HepG2 (cell line): ENCODE results near the gene ABCG4. TPM values are rescaled to one million over a fixed set of nuclear protein-coding genes. Genes with fewer than 3 reads are reported as not detected.

Experiments used
- ATAC-seq: fragments of 200-7000 bp; cut with Tn5 transposase; 3 replicates; pipeline ENCODE4 v1.9.1; 2020; ENCODE audit warnings: mild to moderate bottlenecking, moderate library complexity
- BruUV-seq: library from RNA; stranded (reverse); fragments of 400-500 nt; replicated peaks from 2 replicates; lab custom pipeline; 2021; lab: Mats Ljungman, UMichigan
- CTCF ChIA-PET: fragments of 300-600 bp; formaldehyde crosslinking; extraction: SDS; loops from one replicate; lab custom pipeline; 2021; ENCODE audit warnings: low total read pairs, inconsistent platforms, low intra/inter-chr PET ratio; lab: Yijun Ruan, JAX
- POLR2A ChIA-PET: fragments of 350-600 bp; sonication (Branson Sonifier 250); formaldehyde crosslinking; loops from one replicate; lab custom pipeline; 2020; ENCODE audit warnings: antibody characterized with exemption, inconsistent platforms; lab: Yijun Ruan, JAX
- DNase-seq: peaks from one replicate; pipeline ENCODE4 v3.0.0-alpha.2; 2015; ENCODE audit warnings: low spot score
- FAIRE-seq: peaks from 3 replicates; lab custom pipeline; 2011; peaks lifted over from hg19 to GRCh38; lab: Jason Lieb, UNC
- H2AFZ ChIP-seq: one replicate; pipeline ENCODE4 v1.6.1; 2011; ENCODE audit warnings: low read length, inconsistent platforms
- H3K27ac ChIP-seq: fragments of 300-600 bp; 3 replicates; pipeline ENCODE4 v1.8.0; 2011; ENCODE audit warnings: mixed run types, mild to moderate bottlenecking, mixed read lengths, low read length, inconsistent platforms; ENCODE audit not compliant: insufficient read depth; ENCODE audit errors: extremely low read length
- H3K27me3 ChIP-seq, 2 experiments: fragments of 200-600 bp in 1 of 2; 2 replicates in 1 of 2; 3 replicates in 1 of 2; pipeline versions ENCODE4 v1.6.0 to v1.8.0; 2011; ENCODE audit warnings: low read length in 2 of 2, mild to moderate bottlenecking in 2 of 2, moderate library complexity in 2 of 2, inconsistent platforms in 1 of 2; ENCODE audit not compliant: insufficient read depth in 2 of 2, control insufficient read depth in 1 of 2
- H3K36me3 ChIP-seq, 2 experiments: fragments of 200-600 bp in 1 of 2; replicated peaks in 1 of 2; 2 replicates in 1 of 2; 3 replicates in 1 of 2; pipeline versions ENCODE4 v1.5.1 to v1.8.0; 2011; ENCODE audit warnings: low read length in 2 of 2, inconsistent platforms in 1 of 2; ENCODE audit not compliant: insufficient read depth in 2 of 2, control insufficient read depth in 1 of 2
- H3K4me1 ChIP-seq: 2 replicates; pipeline ENCODE4 v1.5.1; 2012; ENCODE audit warnings: low read length, inconsistent platforms; ENCODE audit not compliant: insufficient read depth
- H3K4me2 ChIP-seq: 2 replicates; pipeline ENCODE4 v1.6.0; 2011; ENCODE audit warnings: low read depth, low read length, inconsistent platforms
- H3K4me3 ChIP-seq, 3 experiments: fragments of 200-600 bp in 1 of 3; sonication (generic), shearing (Covaris generic) in 1 of 3; replicated peaks in 1 of 3; 2 replicates each; pipeline ENCODE4 v1.5.1; 2011 to 2016; ENCODE audit warnings: low read length in 3 of 3, inconsistent platforms in 2 of 3, low read depth in 2 of 3, mild to moderate bottlenecking in 2 of 3, control low read depth in 1 of 3, mixed read lengths in 1 of 3; ENCODE audit not compliant: insufficient read depth in 1 of 3
- H3K79me2 ChIP-seq: one replicate; pipeline ENCODE4 v1.6.1; 2011; ENCODE audit warnings: low read length, inconsistent platforms; ENCODE audit not compliant: insufficient read depth
- H3K9ac ChIP-seq: 2 replicates; pipeline ENCODE4 v1.6.0; 2011; ENCODE audit warnings: mild to moderate bottlenecking, low read depth, low read length, inconsistent platforms; ENCODE audit not compliant: insufficient read depth
- H3K9me3 ChIP-seq: 2 replicates; pipeline ENCODE4 v1.5.1; 2012; ENCODE audit warnings: mild to moderate bottlenecking, low read length
- H4K20me1 ChIP-seq: 2 replicates; pipeline ENCODE4 v1.6.0; 2011; ENCODE audit warnings: inconsistent platforms, mild to moderate bottlenecking, low read length, moderate library complexity; ENCODE audit not compliant: insufficient read depth
- CENPX ChIP-seq: sonication (generic); formaldehyde crosslinking; IDR thresholded peaks from 2 replicates; pipeline ENCODE4 v1.9.0; 2021; ENCODE audit warnings: mild to moderate bottlenecking, missing genetic modification reagents, moderate library complexity
- EP300 ChIP-seq, 3 experiments: sonication (generic) in 1 of 3; formaldehyde crosslinking in 1 of 3; IDR thresholded peaks; 2 replicates each; pipeline versions ENCODE4 v1.5.1 to v1.6.1; 2011 to 2020; ENCODE audit warnings: low read depth in 2 of 3, low read length in 2 of 3, borderline replicate concordance in 1 of 3, improper control_type of control experiment in 1 of 3, mild to moderate bottlenecking in 1 of 3, missing genetic modification reagents in 1 of 3, moderate library complexity in 1 of 3
- HOXA7 ChIP-seq: sonication (generic); formaldehyde crosslinking; IDR thresholded peaks from 2 replicates; pipeline ENCODE4 v1.8.1; 2022; ENCODE audit warnings: mild to moderate bottlenecking, missing genetic modification reagents, moderate library complexity
- PHF5A ChIP-seq: IDR thresholded peaks from one replicate; pipeline ENCODE4 v1.6.1; 2018; ENCODE audit warnings: low read depth, missing genetic modification reagents; ENCODE audit not compliant: unreplicated experiment
- RXRB ChIP-seq: IDR thresholded peaks from 2 replicates; pipeline ENCODE4 v1.6.1; 2016; ENCODE audit warnings: borderline replicate concordance, missing genetic modification reagents, missing compliant biosample characterization
- SIX1 ChIP-seq: sonication (generic); formaldehyde crosslinking; IDR thresholded peaks from 2 replicates; pipeline ENCODE4 v1.4.0; 2020; ENCODE audit warnings: missing genetic modification reagents, borderline replicate concordance
- SMARCE1 ChIP-seq: fragments of 450-650 bp; IDR thresholded peaks from 2 replicates; pipeline ENCODE4 v1.6.1; 2017; ENCODE audit warnings: borderline replicate concordance
- STAG1 ChIP-seq: sonication (generic); formaldehyde crosslinking; IDR thresholded peaks from 2 replicates; pipeline ENCODE4 v1.4.0; 2020; ENCODE audit warnings: missing genetic modification reagents
- WGBS: methylation state at CpG from one replicate; pipeline ENCODE4 v1.1.6; 2017; ENCODE audit warnings: low lambda C conversion rate; 5-methylcytosine and 5-hydroxymethylcytosine counted together
- in situ Hi-C: cut with HindIII; loops from 2 replicates; pipeline ENCODE4 v1.10.0; 2017; ENCODE audit warnings: low pct_unique_long_range_greater_than_20kb; ENCODE audit not compliant: extremely low pct_ligation_motif_present
- intact Hi-C: fragments of 100-400 bp; cut with micrococcal nuclease; formaldehyde crosslinking; loops from one replicate; pipeline ENCODE4 v1.10.0; 2022; ENCODE audit not compliant: unreplicated experiment
- polyA plus RNA-seq, 8 experiments: library from polyadenylated mRNA; depleted of rRNA in 3 of 8; stranded (reverse) in 7 of 8; unstranded in 1 of 8; fragments of >200 nt; fragmentation: Illumina TruSeq in 4 of 8; extraction: Trizol in 4 of 8; gene quantifications; 2 replicates each; pipeline versions ENCODE4 v1.2.1 to v1.2.3, GENCODE V29; 2011 to 2016; ENCODE audit warnings: low read depth in 4 of 8, missing spikeins in 1 of 8, mixed read lengths in 1 of 8; ENCODE audit not compliant: insufficient read depth in 1 of 8
- total RNA-seq, 5 experiments: library from RNA; depleted of rRNA; stranded (reverse); fragments of >200 nt; fragmentation: Illumina TruSeq; extraction: Trizol; gene quantifications; 2 replicates each; pipeline ENCODE4 v1.2.3, GENCODE V29; 2016; ENCODE audit warnings: low read depth in 1 of 5
- TF ChIP-seq, protein P1 (sequence below): sonication (generic); formaldehyde crosslinking; IDR thresholded peaks from 2 replicates; pipeline ENCODE4 v1.5.0; 2020; ENCODE audit warnings: mild to moderate bottlenecking, missing genetic modification reagents
- TF ChIP-seq, protein P2 (sequence below): sonication (generic); formaldehyde crosslinking; IDR thresholded peaks from 2 replicates; pipeline ENCODE4 v1.8.1; 2023; ENCODE audit warnings: missing genetic modification reagents, inconsistent platforms, borderline replicate concordance
- TF ChIP-seq, protein P3 (sequence below): sonication (generic); formaldehyde crosslinking; IDR thresholded peaks from 2 replicates; pipeline ENCODE4 v1.4.0; 2020; ENCODE audit warnings: missing genetic modification reagents

ABCG4 gene
- total and polyA plus RNA-seq, 2 of the 13 experiments (the other 11 are each of a cell fraction or from before 2014, with no cell fraction given) = not detected

DNA sequence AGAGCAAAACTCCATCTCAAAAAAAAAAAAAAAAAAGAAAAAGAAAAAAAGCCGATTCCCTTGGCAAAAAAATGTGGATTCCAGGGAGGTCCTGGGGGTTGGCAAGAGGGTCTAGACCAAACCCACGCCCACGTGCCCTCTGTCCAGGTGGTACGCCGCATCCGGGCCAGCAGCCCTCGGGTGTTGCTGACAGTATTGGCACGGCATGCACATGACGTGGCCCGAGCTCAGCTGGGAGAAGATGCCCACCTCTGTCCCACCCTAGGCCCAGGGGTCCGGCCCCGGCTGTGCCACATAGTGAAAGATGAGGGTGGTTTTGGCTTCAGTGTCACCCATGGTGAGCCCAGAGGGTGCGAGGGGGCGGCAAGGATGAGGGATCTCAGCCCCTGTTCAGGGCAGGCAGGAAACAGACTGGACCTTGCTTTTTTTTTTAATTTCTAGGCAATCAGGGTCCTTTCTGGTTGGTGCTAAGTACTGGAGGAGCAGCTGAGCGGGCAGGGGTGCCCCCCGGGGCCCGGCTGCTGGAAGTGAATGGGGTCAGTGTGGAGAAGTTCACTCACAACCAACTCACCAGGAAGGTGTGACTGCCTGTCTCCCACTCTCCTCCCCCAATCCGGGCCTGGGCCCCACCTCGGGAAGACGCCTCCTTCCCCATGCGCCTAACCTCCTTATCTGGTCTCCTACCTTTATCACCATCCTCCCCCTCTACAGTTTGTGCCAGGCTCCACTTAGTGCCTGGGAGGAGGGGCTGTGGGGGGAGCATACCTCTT is 38.5 kb downstream of the ABCG4 start (continued):
- TF ChIP-seq PHF5A (CRISPR knock-in tag) (no peak), SMARCE1 (no peak), CENPX (CRISPR knock-in tag) (no peak), STAG1 (CRISPR knock-in tag) (no peak), RXRB (CRISPR knock-in tag) (no peak)
- TF ChIP-seq, protein P1, sequence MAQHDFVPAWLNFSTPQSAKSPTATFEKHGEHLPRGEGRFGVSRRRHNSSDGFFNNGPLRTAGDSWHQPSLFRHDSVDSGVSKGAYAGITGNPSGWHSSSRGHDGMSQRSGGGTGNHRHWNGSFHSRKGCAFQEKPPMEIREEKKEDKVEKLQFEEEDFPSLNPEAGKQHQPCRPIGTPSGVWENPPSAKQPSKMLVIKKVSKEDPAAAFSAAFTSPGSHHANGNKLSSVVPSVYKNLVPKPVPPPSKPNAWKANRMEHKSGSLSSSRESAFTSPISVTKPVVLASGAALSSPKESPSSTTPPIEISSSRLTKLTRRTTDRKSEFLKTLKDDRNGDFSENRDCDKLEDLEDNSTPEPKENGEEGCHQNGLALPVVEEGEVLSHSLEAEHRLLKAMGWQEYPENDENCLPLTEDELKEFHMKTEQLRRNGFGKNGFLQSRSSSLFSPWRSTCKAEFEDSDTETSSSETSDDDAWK (CRISPR knock-in tag) = no peak

DNA sequence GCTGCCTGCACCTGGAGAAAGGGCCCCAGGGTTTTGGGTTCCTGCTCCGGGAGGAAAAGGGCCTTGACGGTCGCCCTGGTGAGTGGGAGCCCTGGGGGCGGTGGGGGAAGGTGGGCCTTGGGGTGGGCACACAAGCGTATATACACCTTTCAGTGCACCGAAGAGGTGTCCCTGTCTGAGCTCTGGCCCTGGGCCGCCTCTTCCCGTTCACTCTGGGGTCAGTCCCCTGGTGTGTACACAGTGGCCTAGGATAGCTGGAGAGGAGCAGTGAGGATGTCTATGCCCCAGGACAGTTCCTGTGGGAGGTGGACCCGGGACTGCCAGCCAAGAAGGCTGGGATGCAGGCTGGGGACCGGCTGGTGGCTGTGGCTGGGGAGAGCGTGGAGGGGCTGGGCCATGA is 39.2 kb downstream of the ABCG4 start:
- in situ Hi-C loops = no loop called here
- Histone ChIP-seq H3K4me3 (no peak overlapping the region), H3K27ac (no peak overlapping the region), H3K27me3 (peaks cover 0 to 9% of the 10 kb centered on the region in 2 experiments; a peak in 4 of 5 replicates), H3K79me2 (no peaks in the 10 kb centered on the region), H2AFZ (no peak overlapping the region), H3K4me2 (no peak overlapping the region), H3K9ac (no peak overlapping the region), H4K20me1 (no peaks in the 10 kb centered on the region), H3K4me1 (peaks cover 33% of the 10 kb centered on the region), H3K36me3 (no peaks in the 10 kb centered on the region), H3K9me3 (no peaks in the 10 kb centered on the region)
- ATAC-seq (peak; percentile 51), DNase-seq (no peak), FAIRE-seq (no peak)
- no TSS peak for BruUV-seq
- 52% methylated on average over 6 of the region's 11 CpGs for whole genome bisulfite sequencing
- TF ChIP-seq, protein P2, sequence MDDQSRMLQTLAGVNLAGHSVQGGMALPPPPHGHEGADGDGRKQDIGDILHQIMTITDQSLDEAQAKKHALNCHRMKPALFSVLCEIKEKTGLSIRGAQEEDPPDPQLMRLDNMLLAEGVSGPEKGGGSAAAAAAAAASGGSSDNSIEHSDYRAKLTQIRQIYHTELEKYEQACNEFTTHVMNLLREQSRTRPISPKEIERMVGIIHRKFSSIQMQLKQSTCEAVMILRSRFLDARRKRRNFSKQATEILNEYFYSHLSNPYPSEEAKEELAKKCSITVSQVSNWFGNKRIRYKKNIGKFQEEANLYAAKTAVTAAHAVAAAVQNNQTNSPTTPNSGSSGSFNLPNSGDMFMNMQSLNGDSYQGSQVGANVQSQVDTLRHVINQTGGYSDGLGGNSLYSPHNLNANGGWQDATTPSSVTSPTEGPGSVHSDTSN (CRISPR knock-in tag) = no peak
- TF ChIP-seq HOXA7 (CRISPR knock-in tag) = no peak
- TF ChIP-seq EP300 (IDR thresholded peaks at IDR 0.05; ENCODE audit: low read depth in 2 of 2, low read length in 2 of 2) = no peak
- TF ChIP-seq EP300 (CRISPR knock-in tag; IDR thresholded peaks at IDR 0.05; ENCODE audit: borderline replicate concordance) = no peak
- no peak for TF ChIP-seq SIX1 (CRISPR knock-in tag)
- TF ChIP-seq, protein P3, sequence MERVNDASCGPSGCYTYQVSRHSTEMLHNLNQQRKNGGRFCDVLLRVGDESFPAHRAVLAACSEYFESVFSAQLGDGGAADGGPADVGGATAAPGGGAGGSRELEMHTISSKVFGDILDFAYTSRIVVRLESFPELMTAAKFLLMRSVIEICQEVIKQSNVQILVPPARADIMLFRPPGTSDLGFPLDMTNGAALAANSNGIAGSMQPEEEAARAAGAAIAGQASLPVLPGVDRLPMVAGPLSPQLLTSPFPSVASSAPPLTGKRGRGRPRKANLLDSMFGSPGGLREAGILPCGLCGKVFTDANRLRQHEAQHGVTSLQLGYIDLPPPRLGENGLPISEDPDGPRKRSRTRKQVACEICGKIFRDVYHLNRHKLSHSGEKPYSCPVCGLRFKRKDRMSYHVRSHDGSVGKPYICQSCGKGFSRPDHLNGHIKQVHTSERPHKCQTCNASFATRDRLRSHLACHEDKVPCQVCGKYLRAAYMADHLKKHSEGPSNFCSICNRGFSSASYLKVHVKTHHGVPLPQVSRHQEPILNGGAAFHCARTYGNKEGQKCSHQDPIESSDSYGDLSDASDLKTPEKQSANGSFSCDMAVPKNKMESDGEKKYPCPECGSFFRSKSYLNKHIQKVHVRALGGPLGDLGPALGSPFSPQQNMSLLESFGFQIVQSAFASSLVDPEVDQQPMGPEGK (CRISPR knock-in tag) = no peak
- POLR2A ChIA-PET = interaction anchor here (1.0 to 3.8 kb wide), 2 partner anchors 19 kb away, joined by 6 to 31 read pairs; partner anchors contain the start of gene NLRX1
- CTCF ChIA-PET = no interaction called here
- intact Hi-C loops = no loop called here
